ENCODE data around the gene SORL1. TPM values are rescaled to one million over a fixed set of nuclear protein-coding genes. Genes with fewer than 3 reads are reported as not detected.

The SORL1 gene
- polyA plus RNA-seq, 1 donor = 31.0 TPM

DNA sequence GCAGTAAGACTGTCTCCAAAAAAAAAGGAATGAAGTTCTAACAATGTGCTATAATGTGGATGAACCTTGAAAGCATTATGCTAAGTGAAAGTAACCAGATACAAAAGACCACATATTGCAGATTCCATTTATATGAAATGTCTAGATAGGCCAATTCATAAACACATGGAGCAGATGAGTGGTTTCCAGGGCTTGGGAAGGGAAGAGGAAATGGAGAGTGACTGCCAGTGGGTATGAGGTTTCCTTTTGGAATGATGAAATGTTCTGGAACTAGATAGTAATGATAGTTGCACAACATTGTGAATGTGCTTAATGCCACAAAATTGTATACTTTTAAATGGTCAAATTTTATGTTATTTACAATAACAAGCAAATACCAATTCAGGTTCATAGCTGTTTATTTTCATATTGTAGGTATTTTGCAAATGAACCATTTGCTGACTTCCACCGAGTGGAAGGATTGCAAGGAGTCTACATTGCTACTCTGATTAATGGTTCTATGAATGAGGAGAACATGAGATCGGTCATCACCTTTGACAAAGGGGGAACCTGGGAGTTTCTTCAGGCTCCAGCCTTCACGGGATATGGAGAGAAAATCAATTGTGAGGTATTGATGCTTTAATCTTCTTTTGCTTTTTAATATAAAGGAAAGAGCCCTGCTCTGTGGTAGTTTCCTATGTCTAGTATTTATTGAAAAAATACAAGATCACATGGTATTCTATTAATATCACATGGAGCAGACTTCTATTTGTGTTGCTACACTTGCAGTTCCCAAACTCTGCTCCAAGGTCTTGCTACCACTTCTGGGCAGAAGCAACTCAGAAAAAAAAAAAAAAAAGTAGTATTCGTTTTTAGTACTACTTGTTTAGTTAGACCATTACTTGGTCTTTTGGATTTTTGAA, 68.4 kb downstream of the SORL1 start:
- no peaks in the 10 kb centered on the region for H3K4me1 ChIP-seq (ENCODE audit: control insufficient read depth, insufficient read depth, low read length)
- WGBS (ENCODE audit: insufficient coverage, low lambda C conversion rate) = no CpG with 5 or more reads among the region's 4 CpGs
- peaks cover 6% of the 10 kb centered on the region for H3K9me3 ChIP-seq (ENCODE audit: control insufficient read depth, low read depth, low read length)
- H3K4me3 ChIP-seq (ENCODE audit: low read length) = no peak overlapping the region
- no peak overlapping the region for H3K27ac ChIP-seq (ENCODE audit: low read length)
- no peak for DNase-seq
- peaks cover 43% of the 10 kb centered on the region for H3K36me3 ChIP-seq (ENCODE audit: control insufficient read depth, insufficient read depth, low read length)
- no peaks in the 10 kb centered on the region for H3K27me3 ChIP-seq (ENCODE audit: control insufficient read depth, insufficient read depth, low read length)

DNA sequence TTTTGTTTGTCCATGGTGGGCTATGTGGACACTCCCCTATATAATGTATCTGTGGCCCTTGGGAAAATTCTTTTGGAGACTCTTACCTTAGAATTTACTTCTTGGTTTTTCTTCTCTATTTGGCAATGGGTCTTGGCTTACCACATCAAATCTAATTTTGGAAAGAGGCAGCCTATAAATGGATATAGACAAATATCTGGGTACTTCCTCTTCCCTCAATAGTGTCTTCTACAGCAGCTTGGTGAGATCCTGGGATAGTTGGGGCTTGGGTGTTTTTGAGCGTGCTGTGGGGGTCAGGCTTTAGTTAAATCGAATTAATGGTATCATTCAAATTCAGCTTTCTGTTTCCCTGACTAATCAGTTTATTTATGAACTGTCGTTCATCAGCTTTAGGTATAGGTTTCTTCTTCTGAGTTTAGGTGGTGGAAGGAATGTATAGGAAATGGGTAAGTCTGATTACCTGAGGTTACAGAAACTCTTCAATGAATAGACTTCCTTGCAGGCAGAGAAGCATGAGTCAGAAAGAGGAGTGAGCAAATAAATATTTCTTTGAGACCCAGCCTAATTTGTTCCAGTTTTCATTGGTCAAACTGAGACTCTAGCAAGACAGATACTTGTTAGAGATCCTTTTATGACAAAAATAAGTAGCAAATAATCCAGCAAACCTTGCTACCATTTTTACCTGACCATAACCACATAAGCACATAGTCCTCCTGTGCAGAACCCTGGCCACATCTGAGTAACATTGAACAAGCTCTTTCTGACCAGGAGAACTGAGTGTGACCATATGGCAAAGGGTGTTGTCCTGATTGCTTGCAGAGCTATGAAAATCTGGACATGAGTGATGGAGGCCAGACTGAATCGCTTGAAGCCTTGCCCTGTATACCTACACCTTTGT, 69.3 kb downstream of the SORL1 start:
- H3K4me1 ChIP-seq (ENCODE audit: control insufficient read depth, insufficient read depth, low read length) = no peaks in the 10 kb centered on the region
- WGBS (ENCODE audit: insufficient coverage, low lambda C conversion rate) = 100% methylated on average over 3 of the region's 4 CpGs
- H3K27me3 ChIP-seq (ENCODE audit: control insufficient read depth, insufficient read depth, low read length) = no peaks in the 10 kb centered on the region
- H3K4me3 ChIP-seq (ENCODE audit: low read length) = no peak overlapping the region
- H3K36me3 ChIP-seq (ENCODE audit: control insufficient read depth, insufficient read depth, low read length) = peaks cover 43% of the 10 kb centered on the region
- H3K9me3 ChIP-seq (ENCODE audit: control insufficient read depth, low read depth, low read length) = peaks cover 6% of the 10 kb centered on the region
- no peak overlapping the region for H3K27ac ChIP-seq (ENCODE audit: low read length)
- DNase-seq = no peak

DNA sequence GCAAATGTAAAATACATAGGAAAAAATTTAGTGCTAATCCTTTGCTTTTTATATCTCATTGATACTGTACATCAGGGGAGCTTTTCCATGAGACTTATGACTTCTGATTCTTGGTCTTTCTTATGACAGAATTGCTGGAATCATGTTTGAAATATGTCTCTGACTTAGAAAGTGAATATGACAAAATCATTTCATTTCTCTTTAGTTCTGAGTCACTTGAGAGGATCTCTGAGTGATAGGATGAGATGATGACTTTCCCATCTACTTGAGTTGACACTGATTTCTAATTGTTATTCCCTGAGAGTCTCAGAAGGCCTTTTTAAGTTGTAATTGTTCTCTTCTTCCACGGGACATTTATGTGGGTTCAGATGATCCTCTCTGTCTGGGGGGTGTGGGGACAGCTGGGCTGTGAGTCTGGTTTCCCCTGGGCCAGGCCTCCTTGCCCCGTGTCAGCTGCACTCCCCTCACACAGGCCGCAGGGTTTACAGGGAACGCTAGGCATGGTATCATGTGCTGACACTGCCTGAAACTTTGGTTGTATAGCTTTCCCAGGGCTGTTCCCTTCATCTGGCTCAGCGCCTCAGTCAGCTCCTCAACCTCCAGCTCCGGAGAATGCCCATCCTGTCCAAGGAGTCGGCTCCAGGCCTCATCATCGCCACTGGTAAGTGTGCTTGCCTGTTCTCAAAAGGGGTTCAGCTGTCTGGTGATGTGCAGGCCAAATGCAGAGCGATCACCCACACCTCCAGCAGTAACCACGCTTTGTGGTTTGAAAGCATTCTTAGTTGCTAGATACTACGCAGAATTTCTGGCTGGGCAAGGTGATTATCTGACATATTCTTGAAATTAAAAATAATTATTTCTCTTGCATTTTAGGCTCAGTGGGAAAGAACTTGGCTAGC, 70.2 kb downstream of the SORL1 start:
- Histone ChIP-seq H3K4me1 (ENCODE audit: control insufficient read depth, insufficient read depth, low read length) (no peaks in the 10 kb centered on the region), H3K27ac (ENCODE audit: low read length) (no peak overlapping the region), H3K4me3 (ENCODE audit: low read length) (no peak overlapping the region), H3K36me3 (ENCODE audit: control insufficient read depth, insufficient read depth, low read length) (peaks cover 41% of the 10 kb centered on the region), H3K27me3 (ENCODE audit: control insufficient read depth, insufficient read depth, low read length) (no peaks in the 10 kb centered on the region), H3K9me3 (ENCODE audit: control insufficient read depth, low read depth, low read length) (peaks cover 6% of the 10 kb centered on the region)
- WGBS (ENCODE audit: insufficient coverage, low lambda C conversion rate) = no CpG with 5 or more reads among the region's 11 CpGs
- DNase-seq = no peak

DNA sequence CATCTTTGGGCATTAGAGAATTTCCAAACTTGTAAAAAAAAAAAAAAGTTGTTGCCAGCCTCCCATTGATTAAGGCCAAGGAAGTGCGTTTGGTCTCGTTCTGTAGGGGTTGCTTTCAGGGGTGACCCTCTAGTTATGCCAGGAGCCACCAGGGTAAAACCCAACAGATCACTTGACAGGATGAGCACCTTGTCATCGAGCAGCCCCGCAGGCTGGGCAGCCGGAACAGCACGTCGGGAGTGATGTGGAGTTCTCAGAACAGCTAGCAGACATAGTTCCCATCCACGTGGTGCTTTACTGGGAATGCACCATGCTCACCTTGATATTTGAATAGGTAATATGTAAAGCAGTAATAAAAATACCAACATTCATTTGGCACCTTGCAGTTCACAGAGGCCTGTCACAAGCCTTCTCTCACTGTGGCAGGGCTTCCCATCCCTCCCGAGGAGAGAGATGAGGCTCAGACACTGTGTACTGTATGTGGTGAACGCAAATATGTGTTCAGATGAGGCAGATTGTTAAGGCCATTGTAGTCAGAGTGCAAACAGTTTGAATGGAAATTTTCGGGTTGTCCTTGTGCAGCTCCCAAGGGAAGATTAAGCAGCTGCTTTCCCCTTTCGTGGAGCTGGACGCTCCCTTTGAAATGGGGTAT, 71.6 kb downstream of the SORL1 start:
- no peaks in the 10 kb centered on the region for H3K4me1 ChIP-seq (ENCODE audit: control insufficient read depth, insufficient read depth, low read length)
- peaks cover 6% of the 10 kb centered on the region for H3K9me3 ChIP-seq (ENCODE audit: control insufficient read depth, low read depth, low read length)
- WGBS (ENCODE audit: insufficient coverage, low lambda C conversion rate) = no CpG with 5 or more reads among the region's 13 CpGs

DNA sequence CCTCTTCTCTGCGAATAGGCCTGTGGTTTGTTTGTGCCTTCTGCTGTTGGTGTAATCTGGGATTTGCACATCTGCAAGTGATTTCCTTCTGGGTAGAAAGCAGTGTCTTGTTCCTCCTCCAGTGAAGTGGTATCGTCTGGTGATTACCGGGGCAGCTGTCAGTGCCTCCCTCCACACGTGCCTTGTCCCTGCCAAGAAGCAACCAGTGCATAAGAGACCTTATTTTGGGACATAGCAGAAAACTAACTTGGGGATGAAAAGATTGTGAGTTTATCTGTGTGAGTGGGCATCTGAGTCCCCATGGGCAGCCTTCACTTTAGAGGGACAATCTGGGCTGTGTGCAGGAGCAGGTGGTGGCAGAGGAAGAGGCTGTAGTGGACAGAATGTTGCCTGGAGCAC, 72.1 kb downstream of the SORL1 start:
- no CpG with 5 or more reads among the region's 4 CpGs for WGBS (ENCODE audit: insufficient coverage, low lambda C conversion rate)
- Histone ChIP-seq H3K9me3 (ENCODE audit: control insufficient read depth, low read depth, low read length) (peaks cover 8% of the 10 kb centered on the region), H3K4me1 (ENCODE audit: control insufficient read depth, insufficient read depth, low read length) (no peaks in the 10 kb centered on the region), H3K36me3 (ENCODE audit: control insufficient read depth, insufficient read depth, low read length) (peaks cover 37% of the 10 kb centered on the region), H3K27me3 (ENCODE audit: control insufficient read depth, insufficient read depth, low read length) (no peaks in the 10 kb centered on the region), H3K27ac (ENCODE audit: low read length) (no peak overlapping the region), H3K4me3 (ENCODE audit: low read length) (no peak overlapping the region)
- no peak for DNase-seq

More for the DNA sequence above, 71.6 kb downstream of the SORL1 start:
- Histone ChIP-seq H3K27ac (ENCODE audit: low read length) (no peak overlapping the region), H3K36me3 (ENCODE audit: control insufficient read depth, insufficient read depth, low read length) (peaks cover 35% of the 10 kb centered on the region), H3K27me3 (ENCODE audit: control insufficient read depth, insufficient read depth, low read length) (no peaks in the 10 kb centered on the region), H3K4me3 (ENCODE audit: low read length) (no peak overlapping the region)
- no peak for DNase-seq

DNA sequence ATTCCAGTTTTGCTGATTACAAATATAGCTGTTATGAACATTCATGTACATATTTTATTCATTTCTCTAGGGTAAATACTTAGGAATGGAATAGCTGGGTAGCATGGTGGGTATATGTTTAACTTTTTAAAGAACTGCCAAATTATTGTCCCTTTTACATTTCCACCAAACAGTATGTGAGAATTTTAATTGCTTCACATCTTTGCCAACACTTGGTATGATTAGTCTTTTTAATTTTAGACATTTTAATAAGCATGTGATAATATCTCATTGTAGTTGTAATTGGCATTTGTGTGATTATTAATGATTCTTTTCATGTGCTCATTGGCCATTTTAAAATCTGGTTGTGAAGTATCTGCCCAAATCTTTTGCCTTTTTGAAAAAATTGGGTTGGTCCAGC, 73.3 kb downstream of the SORL1 start:
- no peak for DNase-seq
- no peak overlapping the region for H3K27ac ChIP-seq (ENCODE audit: low read length)
- H3K9me3 ChIP-seq (ENCODE audit: control insufficient read depth, low read depth, low read length) = peaks cover 12% of the 10 kb centered on the region
- no peaks in the 10 kb centered on the region for H3K4me1 ChIP-seq (ENCODE audit: control insufficient read depth, insufficient read depth, low read length)
- H3K36me3 ChIP-seq (ENCODE audit: control insufficient read depth, insufficient read depth, low read length) = peaks cover 40% of the 10 kb centered on the region
- H3K27me3 ChIP-seq (ENCODE audit: control insufficient read depth, insufficient read depth, low read length) = no peaks in the 10 kb centered on the region
- no peak overlapping the region for H3K4me3 ChIP-seq (ENCODE audit: low read length)

DNA sequence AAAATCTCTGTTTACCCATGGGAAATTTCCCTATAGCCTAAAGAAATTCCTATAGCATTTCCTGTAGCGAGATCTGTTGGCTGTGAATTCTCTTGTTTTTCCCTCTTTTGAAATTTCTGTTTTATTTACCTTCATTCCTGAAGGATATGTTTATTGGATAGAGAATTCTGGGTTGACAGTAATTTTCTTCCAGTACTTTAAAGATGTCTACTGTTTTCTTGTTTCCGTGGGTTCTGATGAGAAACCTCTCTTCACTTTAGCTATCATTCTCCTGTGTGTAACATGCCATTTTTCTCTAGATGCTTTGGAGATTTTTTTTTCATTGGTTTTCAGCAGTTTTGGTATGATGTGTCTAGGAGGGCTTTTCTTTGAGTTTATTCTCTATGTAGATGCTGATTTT, 78.1 kb downstream of the SORL1 start:
- no peak overlapping the region for H3K4me3 ChIP-seq (ENCODE audit: low read length)
- no peaks in the 10 kb centered on the region for H3K27me3 ChIP-seq (ENCODE audit: control insufficient read depth, insufficient read depth, low read length)
- peaks cover 20% of the 10 kb centered on the region for H3K36me3 ChIP-seq (ENCODE audit: control insufficient read depth, insufficient read depth, low read length)
- no peaks in the 10 kb centered on the region for H3K4me1 ChIP-seq (ENCODE audit: control insufficient read depth, insufficient read depth, low read length)
- H3K9me3 ChIP-seq (ENCODE audit: control insufficient read depth, low read depth, low read length) = peaks cover 6% of the 10 kb centered on the region
- DNase-seq = no peak
- H3K27ac ChIP-seq (ENCODE audit: low read length) = no peak overlapping the region
- WGBS (ENCODE audit: insufficient coverage, low lambda C conversion rate) = 100% methylated on average over 1 of the region's 2 CpGs

DNA sequence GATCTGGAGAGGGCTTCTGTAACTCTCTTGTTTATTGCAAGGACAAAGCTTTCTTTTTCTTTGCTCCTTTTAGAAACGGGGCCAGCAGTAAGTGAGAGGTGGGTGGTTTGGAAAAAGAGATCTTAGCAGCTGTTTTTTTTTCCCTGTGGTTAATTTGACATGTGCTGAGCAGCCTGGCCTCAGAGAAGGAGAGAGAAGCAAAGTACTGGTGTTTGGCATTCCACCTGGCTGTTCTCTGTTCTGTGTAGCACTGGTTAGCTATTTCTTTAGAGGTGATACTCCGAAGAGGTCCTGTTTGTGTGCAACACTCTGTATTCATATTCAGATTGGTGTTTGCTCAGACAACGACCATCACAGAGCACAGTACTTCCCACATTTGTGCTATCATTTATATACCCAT, 81.5 kb downstream of the SORL1 start:
- Histone ChIP-seq H3K4me3 (ENCODE audit: low read length) (no peak overlapping the region), H3K27ac (ENCODE audit: low read length) (no peak overlapping the region), H3K27me3 (ENCODE audit: control insufficient read depth, insufficient read depth, low read length) (no peaks in the 10 kb centered on the region), H3K9me3 (ENCODE audit: control insufficient read depth, low read depth, low read length) (peaks cover 5% of the 10 kb centered on the region), H3K36me3 (ENCODE audit: control insufficient read depth, insufficient read depth, low read length) (peaks cover 24% of the 10 kb centered on the region), H3K4me1 (ENCODE audit: control insufficient read depth, insufficient read depth, low read length) (no peaks in the 10 kb centered on the region)
- DNase-seq = no peak
- WGBS (ENCODE audit: insufficient coverage, low lambda C conversion rate) = 60% methylated on average over 1 of the region's 3 CpGs

DNA sequence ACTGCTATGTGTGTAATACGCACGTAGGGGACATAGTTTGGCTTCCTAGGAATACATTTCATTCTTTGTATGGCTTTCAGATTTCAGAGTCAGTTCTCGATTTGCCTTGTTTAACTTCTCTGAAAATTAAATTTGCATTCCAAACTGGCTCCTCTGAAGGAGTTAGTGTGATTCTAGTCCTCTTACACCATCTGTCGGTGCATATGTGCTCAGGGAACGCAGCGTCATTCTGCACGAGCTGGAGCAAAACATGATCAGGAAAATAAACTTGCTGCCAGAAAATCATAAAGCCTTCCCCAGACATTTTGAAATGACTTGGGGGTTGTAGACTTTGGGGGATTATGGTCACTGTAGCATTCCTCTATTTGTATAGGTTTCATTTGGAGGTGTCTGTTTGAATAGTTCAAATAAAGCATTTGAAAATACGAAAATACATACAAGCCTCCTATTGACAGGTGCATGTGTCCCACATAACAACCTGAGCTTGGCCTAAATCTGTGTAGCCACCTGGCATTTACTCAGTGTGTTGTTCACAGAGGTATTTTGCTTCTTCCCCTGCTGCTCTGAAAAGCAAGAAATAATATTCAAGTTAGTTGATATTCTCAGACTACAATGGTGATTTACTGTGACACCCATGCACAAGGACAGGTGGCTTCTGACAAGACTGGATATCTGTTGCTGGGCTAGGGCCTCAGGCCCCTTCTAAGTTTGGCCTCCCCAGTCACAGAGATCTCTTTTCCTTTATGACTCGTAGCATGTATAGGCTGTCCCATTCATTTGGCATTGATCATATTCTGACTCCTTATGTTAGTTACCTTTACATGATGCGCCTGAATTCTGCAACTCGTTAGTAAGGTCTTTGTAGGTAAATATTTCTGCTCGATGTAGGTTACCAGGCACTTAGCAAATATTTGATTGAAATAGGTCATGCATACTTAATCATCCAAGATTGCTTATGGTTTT, 82.3 kb downstream of the SORL1 start:
- Histone ChIP-seq H3K9me3 (ENCODE audit: control insufficient read depth, low read depth, low read length) (peaks cover 1% of the 10 kb centered on the region), H3K36me3 (ENCODE audit: control insufficient read depth, insufficient read depth, low read length) (peaks cover 20% of the 10 kb centered on the region), H3K27ac (ENCODE audit: low read length) (no peak overlapping the region), H3K4me1 (ENCODE audit: control insufficient read depth, insufficient read depth, low read length) (no peaks in the 10 kb centered on the region), H3K27me3 (ENCODE audit: control insufficient read depth, insufficient read depth, low read length) (no peaks in the 10 kb centered on the region), H3K4me3 (ENCODE audit: low read length) (no peak overlapping the region)
- DNase-seq = no peak
- 68% methylated on average over 3 of the region's 12 CpGs for WGBS (ENCODE audit: insufficient coverage, low lambda C conversion rate)

All from large intestine (tissue), 3 donors.